DMS79 (cell line): ENCODE measurements around the gene RELCH.

Experiments used
- DNase-seq: peaks from one replicate; lab custom pipeline; 2025; lab: John Stamatoyannopoulos, UW

RELCH gene

GRCh38 chr18:62249478-62250097 lies 62.5 kb downstream of the RELCH start:
- peak; percentile 46 for DNase-seq

- no peak for DNase-seq
Measured at GRCh38 chr18:62250475-62250874, 63.4 kb downstream of the RELCH start.

GRCh38 chr18:62258093-62258492 lies 71.0 kb downstream of the RELCH start:
- no peak for DNase-seq

- DNase-seq: no peak
Measured at GRCh38 chr18:62258616-62259015, 71.6 kb downstream of the RELCH start.

- DNase-seq: no peak
Measured at GRCh38 chr18:62262061-62262460, 75.0 kb downstream of the RELCH start.

- no peak for DNase-seq
Measured at GRCh38 chr18:62264984-62265383, 77.9 kb downstream of the RELCH start.

GRCh38 chr18:62277045-62277444 lies 90.0 kb downstream of the RELCH start:
- DNase-seq: no peak

- DNase-seq: no peak
Measured at GRCh38 chr18:62279561-62279960, 92.5 kb downstream of the RELCH start.

- no peak for DNase-seq
Measured at GRCh38 chr18:62280058-62280457, 93.0 kb downstream of the RELCH start.

GRCh38 chr18:62280786-62281185 lies 93.7 kb downstream of the RELCH start:
- no peak for DNase-seq

- DNase-seq: no peak
Measured at GRCh38 chr18:62281684-62282083, 94.6 kb downstream of the RELCH start.

- no peak for DNase-seq
Measured at GRCh38 chr18:62282188-62282629, 95.2 kb downstream of the RELCH start.

- DNase-seq: no peak
Measured at GRCh38 chr18:62284637-62285036, 97.6 kb downstream of the RELCH start.

- DNase-seq: no peak
Measured at GRCh38 chr18:62285281-62285680, 98.2 kb downstream of the RELCH start.

- DNase-seq: no peak
Measured at GRCh38 chr18:62287781-62288664, 101.0 kb downstream of the RELCH start.

- DNase-seq: no peak
Measured at GRCh38 chr18:62288665-62289008, 101.6 kb downstream of the RELCH start.

GRCh38 chr18:62289047-62289446 lies 102.0 kb downstream of the RELCH start:
- DNase-seq: no peak

- no peak for DNase-seq
Measured at GRCh38 chr18:62294073-62294472, 107.0 kb downstream of the RELCH start.

- no peak for DNase-seq
Measured at GRCh38 chr18:62300359-62300963, 113.4 kb downstream of the RELCH start.

- DNase-seq: no peak
Measured at GRCh38 chr18:62301322-62301721, 114.3 kb downstream of the RELCH start.

GRCh38 chr18:62312851-62313250 lies 125.8 kb downstream of the RELCH start:
- no peak for DNase-seq

GRCh38 chr18:62318228-62319180 lies 131.4 kb downstream of the RELCH start:
- DNase-seq: no peak
